GM19438 (cell line): ENCODE results near the gene PTGDS.

Source experiments
- ATAC-seq: cut with Tn5 transposase; IDR thresholded peaks from one replicate; pipeline ENCODE4 v1.9.1; 2021; ENCODE audit warnings: low read depth; ENCODE audit not compliant: unreplicated experiment

The PTGDS gene

DNA sequence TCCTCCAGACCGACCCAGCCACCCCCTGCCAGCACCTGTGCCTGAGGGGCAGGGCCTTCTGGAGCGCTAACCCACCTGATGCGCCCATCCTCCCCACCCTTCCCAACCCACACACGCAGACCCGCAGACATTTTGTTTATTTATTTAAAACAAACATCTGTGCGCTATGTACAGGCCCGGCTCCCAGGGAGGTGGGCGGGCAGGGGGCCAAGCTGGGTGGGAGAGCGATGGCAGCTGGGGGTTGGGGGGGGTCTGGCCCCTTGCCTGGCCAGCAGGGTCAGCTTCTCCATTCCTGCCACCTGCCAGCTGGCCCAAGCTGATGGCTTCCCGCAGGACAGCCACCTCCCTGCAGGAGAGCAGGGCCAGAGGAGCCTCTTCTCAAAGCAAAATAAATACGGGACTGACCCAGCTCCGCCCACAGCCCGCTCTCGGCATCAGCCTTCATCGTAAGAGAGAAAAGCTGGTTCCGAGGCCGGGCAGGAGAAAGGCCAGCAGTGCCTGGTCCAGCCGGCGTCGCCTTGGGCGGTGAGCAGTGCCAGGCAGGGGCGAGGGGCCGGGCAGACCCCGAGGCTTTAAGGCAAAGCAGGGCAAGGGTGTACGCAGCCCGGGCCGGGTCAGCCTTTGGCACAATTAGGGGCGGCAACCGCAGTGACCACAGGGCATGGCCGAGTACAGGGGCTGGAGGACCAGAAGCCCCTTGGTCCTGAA lies 30.0 kb downstream of the PTGDS start:
- ATAC-seq, result no peak

GRCh38 chr9:137007816-137008270 lies 30.5 kb downstream of the PTGDS start:
- ATAC-seq, result no peak

DNA sequence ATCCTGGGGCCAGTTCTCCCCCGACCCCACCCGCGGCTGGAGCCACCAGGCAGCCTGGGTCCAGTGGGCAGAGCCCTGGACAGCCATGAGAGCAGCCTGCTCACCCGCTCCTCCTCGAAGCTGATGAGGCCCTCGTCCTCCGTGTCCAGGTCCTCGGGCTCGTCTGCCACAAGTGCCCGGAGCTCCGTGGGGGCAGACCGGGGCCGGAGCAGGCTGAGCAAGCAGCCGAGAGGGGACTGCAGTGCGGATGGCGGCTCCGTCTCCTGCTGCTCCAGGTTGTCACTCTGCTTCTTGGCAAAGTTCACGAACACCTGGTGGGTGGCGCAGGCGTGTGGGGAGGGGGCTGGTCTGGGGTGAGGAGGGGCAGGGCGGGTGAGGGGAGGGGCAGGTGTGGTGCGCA lies 31.0 kb downstream of the PTGDS start:
- no peak for ATAC-seq

DNA sequence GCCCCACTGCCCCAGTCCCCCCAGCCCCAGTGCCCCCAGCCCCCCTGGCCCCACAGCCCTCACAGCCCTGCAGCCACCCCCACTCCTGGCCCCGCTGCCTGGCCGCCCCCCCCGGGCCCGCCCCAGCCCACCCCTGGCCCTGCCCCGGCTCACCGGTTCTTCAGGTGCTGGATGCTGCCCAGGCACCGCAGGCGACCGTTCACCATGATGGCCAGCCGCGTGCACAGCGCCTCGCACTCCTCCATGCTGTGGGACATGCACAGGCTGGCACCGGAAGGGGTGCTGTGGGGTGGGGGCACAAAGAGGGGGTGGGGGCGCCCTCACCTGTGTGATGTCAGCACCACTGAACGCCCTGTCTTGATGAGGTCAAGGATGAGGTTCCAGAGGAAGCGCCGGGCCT lies 31.9 kb downstream of the PTGDS start:
- no peak for ATAC-seq

- no peak for ATAC-seq
Observed at GRCh38 chr9:137009938-137010732, 32.8 kb downstream of the PTGDS start.

- no peak for ATAC-seq
Observed at GRCh38 chr9:137011156-137011555, 33.9 kb downstream of the PTGDS start.

DNA sequence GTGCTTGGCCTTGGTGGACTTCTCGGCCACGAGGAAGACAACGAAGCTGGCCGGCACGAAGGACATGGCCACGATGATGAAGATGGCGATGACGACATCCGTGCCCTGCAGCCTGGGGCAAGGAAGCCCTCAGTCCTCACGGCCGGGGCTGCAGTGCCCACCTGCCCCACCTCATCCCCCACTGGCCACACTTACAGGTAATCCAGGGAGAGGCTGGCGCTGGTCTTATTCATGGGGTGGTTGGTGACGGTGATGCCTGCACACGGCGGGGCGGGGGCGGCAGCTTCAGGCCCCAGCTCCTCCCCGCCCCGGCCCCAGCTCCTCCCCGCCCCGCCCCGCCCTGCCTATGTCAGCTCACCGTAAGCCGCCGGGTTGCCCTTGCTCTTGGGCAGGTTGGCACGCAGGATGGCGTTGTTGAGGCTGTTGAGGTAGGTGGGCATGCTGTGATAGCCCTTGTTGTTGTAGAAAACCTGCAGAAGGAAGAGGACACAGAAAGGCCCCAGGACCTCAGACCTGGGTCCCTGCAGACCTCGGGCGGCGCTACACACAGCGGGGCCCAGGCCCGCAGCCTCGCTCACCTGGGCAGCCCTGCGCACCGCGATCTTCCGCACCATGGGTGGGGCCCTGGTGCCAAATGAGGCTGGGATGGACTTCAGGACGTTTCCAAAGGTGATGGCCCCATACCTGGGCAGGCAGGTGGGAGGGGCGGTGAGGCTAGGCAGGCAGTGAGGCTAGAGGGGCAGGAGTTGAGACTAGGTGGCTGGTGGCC lies 34.8 kb downstream of the PTGDS start:
- no peak for ATAC-seq

- ATAC-seq, result no peak
Observed at GRCh38 chr9:137012694-137013570, 35.6 kb downstream of the PTGDS start.

GRCh38 chr9:137013571-137013940 lies 36.3 kb downstream of the PTGDS start:
- no peak for ATAC-seq

DNA sequence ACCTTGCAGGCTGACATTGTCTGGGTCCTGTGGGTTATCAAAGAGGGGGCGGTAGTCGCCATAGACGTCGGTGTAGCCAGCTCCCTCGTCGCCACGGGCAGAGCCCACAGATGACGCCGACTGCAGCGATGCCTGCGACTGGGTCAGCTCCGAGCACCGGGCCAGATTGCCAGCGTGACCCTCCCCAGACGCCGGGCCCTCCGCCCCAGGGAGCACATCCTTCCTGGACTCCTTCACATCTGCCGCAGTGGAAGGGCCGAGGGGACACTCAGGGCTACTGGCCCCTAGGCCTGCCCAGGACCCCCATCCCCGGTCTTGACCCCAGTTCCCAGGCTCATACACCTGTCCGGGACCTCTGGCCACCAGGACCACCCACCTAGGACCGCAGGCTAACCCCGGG lies 36.9 kb downstream of the PTGDS start:
- ATAC-seq, result no peak

GRCh38 chr9:137014776-137015539 lies 37.7 kb downstream of the PTGDS start:
- ATAC-seq, result no peak

- ATAC-seq, result no peak
Observed at GRCh38 chr9:137015540-137015930, 38.2 kb downstream of the PTGDS start.

GRCh38 chr9:137015976-137016375 lies 38.7 kb downstream of the PTGDS start:
- no peak for ATAC-seq

- no peak for ATAC-seq
Observed at GRCh38 chr9:137016436-137016835, 39.1 kb downstream of the PTGDS start.

DNA sequence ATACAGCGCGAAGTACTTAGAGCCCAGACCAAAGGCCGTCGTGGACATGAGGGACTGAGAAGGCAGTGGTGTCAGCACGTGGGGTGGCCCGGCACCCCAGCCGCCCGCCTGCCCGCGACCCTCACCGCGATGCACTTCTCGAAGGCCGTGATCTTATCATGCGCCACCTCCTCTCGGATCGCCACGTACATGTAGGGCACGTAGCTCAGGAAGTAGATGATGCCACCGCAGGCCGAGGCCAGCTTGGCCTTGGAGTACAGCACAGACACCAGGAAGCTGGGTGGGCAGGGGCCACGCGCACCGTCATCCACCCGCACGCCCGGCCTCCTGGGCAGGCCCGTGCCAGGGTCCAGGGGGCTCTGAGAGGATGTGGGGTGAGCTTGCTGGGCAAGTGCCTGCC lies 39.8 kb downstream of the PTGDS start:
- no peak for ATAC-seq

- ATAC-seq, result no peak
Observed at GRCh38 chr9:137017791-137018497, 40.6 kb downstream of the PTGDS start.

GRCh38 chr9:137018761-137019559 lies 41.7 kb downstream of the PTGDS start:
- ATAC-seq, result no peak
